ACC112 (cell line): Measurements from ENCODE around the gene PHKA2.

Experiments used
- H2AFZ ChIP-seq: fragments of 200-600 bp; sonication (generic); one replicate; pipeline ENCODE4 v1.6.0; 2017; ENCODE audit warnings: antibody characterized with exemption, low read length; ENCODE audit not compliant: unreplicated experiment
- H3K27ac ChIP-seq: fragments of 200-600 bp; sonication (generic); 2 replicates; pipeline ENCODE4 v1.5.1; 2014; ENCODE audit warnings: low read depth, mild to moderate bottlenecking, antibody characterized with exemption, low read length, moderate library complexity
- H3K27me3 ChIP-seq: fragments of 200-600 bp; sonication (generic); 2 replicates; pipeline ENCODE4 v1.6.1; 2014; ENCODE audit warnings: mild to moderate bottlenecking, antibody characterized with exemption, low read length, moderate library complexity, mixed read lengths; ENCODE audit not compliant: insufficient read depth
- H3K36me3 ChIP-seq: fragments of 200-600 bp; sonication (generic); 2 replicates; pipeline ENCODE4 v1.6.1; 2016; ENCODE audit warnings: mild to moderate bottlenecking, antibody characterized with exemption, low read length, moderate library complexity, mixed read lengths; ENCODE audit not compliant: insufficient read depth
- H3K4me1 ChIP-seq: fragments of 200-600 bp; sonication (generic); one replicate; pipeline ENCODE4 v1.6.1; 2016; ENCODE audit warnings: low read length, mixed read lengths; ENCODE audit not compliant: insufficient read depth, unreplicated experiment, control insufficient read depth
- H3K4me3 ChIP-seq: fragments of 200-600 bp; sonication (generic); 2 replicates; pipeline ENCODE4 v1.5.1; 2014; ENCODE audit warnings: mild to moderate bottlenecking, low read depth, low read length
- H3K79me2 ChIP-seq: fragments of 200-600 bp; sonication (generic); one replicate; pipeline ENCODE4 v1.6.0; 2016; ENCODE audit warnings: low read length; ENCODE audit not compliant: control insufficient read depth, unreplicated experiment, insufficient read depth

PHKA2 gene

GRCh38 chrX:18890724-18891547 lies 93.0 kb downstream of the PHKA2 start:
- peaks cover 15% of the 10 kb centered on the region for H3K4me1 ChIP-seq
- H3K4me3 ChIP-seq = no peak overlapping the region
- no peaks in the 10 kb centered on the region for H3K27me3 ChIP-seq
- no peaks in the 10 kb centered on the region for H3K36me3 ChIP-seq
- no peak overlapping the region for H3K27ac ChIP-seq
- no peaks in the 10 kb centered on the region for H3K79me2 ChIP-seq
- H2AFZ ChIP-seq = no peak overlapping the region

GRCh38 chrX:18890049-18890381 lies 93.9 kb downstream of the PHKA2 start:
- H3K36me3 ChIP-seq = no peaks in the 10 kb centered on the region

GRCh38 chrX:18889346-18890048 lies 94.4 kb downstream of the PHKA2 start:
- H3K27ac ChIP-seq = no peak overlapping the region
- no peaks in the 10 kb centered on the region for H3K36me3 ChIP-seq
- H3K4me3 ChIP-seq = no peak overlapping the region
- no peak overlapping the region for H2AFZ ChIP-seq
- no peaks in the 10 kb centered on the region for H3K27me3 ChIP-seq
- peaks cover 20% of the 10 kb centered on the region for H3K4me1 ChIP-seq
- H3K79me2 ChIP-seq = no peaks in the 10 kb centered on the region

More at GRCh38 chrX:18890049-18890381, 93.9 kb downstream of the PHKA2 start:
- Histone ChIP-seq H3K4me3 (no peak overlapping the region), H3K79me2 (no peaks in the 10 kb centered on the region), H3K27me3 (no peaks in the 10 kb centered on the region), H3K27ac (no peak overlapping the region), H3K4me1 (peaks cover 20% of the 10 kb centered on the region), H2AFZ (no peak overlapping the region)

- H3K36me3 ChIP-seq = no peaks in the 10 kb centered on the region
- no peak overlapping the region for H2AFZ ChIP-seq
- no peaks in the 10 kb centered on the region for H3K79me2 ChIP-seq
- H3K27me3 ChIP-seq = no peaks in the 10 kb centered on the region
- peaks cover 20% of the 10 kb centered on the region for H3K4me1 ChIP-seq
- no peak overlapping the region for H3K27ac ChIP-seq
- H3K4me3 ChIP-seq = no peak overlapping the region
Observed at GRCh38 chrX:18888281-18888680, 95.6 kb downstream of the PHKA2 start.

GRCh38 chrX:18887825-18888212 lies 96.1 kb downstream of the PHKA2 start:
- no peak overlapping the region for H2AFZ ChIP-seq
- no peaks in the 10 kb centered on the region for H3K36me3 ChIP-seq
- no peaks in the 10 kb centered on the region for H3K79me2 ChIP-seq
- peaks cover 20% of the 10 kb centered on the region for H3K4me1 ChIP-seq
- H3K4me3 ChIP-seq = no peak overlapping the region
- no peak overlapping the region for H3K27ac ChIP-seq
- H3K27me3 ChIP-seq = no peaks in the 10 kb centered on the region

GRCh38 chrX:18887177-18887824 lies 96.6 kb downstream of the PHKA2 start:
- Histone ChIP-seq H3K4me3 (peak overlapping the region; percentile 82), H3K79me2 (no peaks in the 10 kb centered on the region), H3K27ac (no peak overlapping the region), H2AFZ (peak overlapping the region; percentile 91), H3K36me3 (no peaks in the 10 kb centered on the region), H3K4me1 (peaks cover 20% of the 10 kb centered on the region), H3K27me3 (no peaks in the 10 kb centered on the region)

GRCh38 chrX:18886344-18887161 lies 97.4 kb downstream of the PHKA2 start:
- Histone ChIP-seq H3K79me2 (no peaks in the 10 kb centered on the region), H3K36me3 (no peaks in the 10 kb centered on the region), H3K4me1 (peaks cover 20% of the 10 kb centered on the region), H3K27ac (peak overlapping the region; percentile 69), H3K27me3 (no peaks in the 10 kb centered on the region), H2AFZ (peak overlapping the region; percentile 91), H3K4me3 (peak overlapping the region; percentile 82)

- H3K27ac ChIP-seq = peak overlapping the region; percentile 69
- no peaks in the 10 kb centered on the region for H3K36me3 ChIP-seq
- H3K79me2 ChIP-seq = no peaks in the 10 kb centered on the region
- H2AFZ ChIP-seq = peak overlapping the region; percentile 91
- H3K27me3 ChIP-seq = no peaks in the 10 kb centered on the region
- peaks cover 20% of the 10 kb centered on the region for H3K4me1 ChIP-seq
- H3K4me3 ChIP-seq = peak overlapping the region; percentile 82
Observed at GRCh38 chrX:18886005-18886343, 97.9 kb downstream of the PHKA2 start.

GRCh38 chrX:18885328-18886004 lies 98.4 kb downstream of the PHKA2 start:
- peaks cover 20% of the 10 kb centered on the region for H3K4me1 ChIP-seq
- no peaks in the 10 kb centered on the region for H3K36me3 ChIP-seq
- H3K27ac ChIP-seq = peak overlapping the region; percentile 69
- H3K4me3 ChIP-seq = peak overlapping the region; percentile 82
- H3K27me3 ChIP-seq = no peaks in the 10 kb centered on the region
- H3K79me2 ChIP-seq = no peaks in the 10 kb centered on the region
- peak overlapping the region; percentile 91 for H2AFZ ChIP-seq

- H3K4me1 ChIP-seq = peaks cover 20% of the 10 kb centered on the region
- no peak overlapping the region for H3K27ac ChIP-seq
- no peak overlapping the region for H3K4me3 ChIP-seq
- H2AFZ ChIP-seq = peak overlapping the region; percentile 50
- H3K79me2 ChIP-seq = no peaks in the 10 kb centered on the region
- H3K36me3 ChIP-seq = no peaks in the 10 kb centered on the region
- no peaks in the 10 kb centered on the region for H3K27me3 ChIP-seq
Observed at GRCh38 chrX:18884916-18885315, 99.0 kb downstream of the PHKA2 start.
